ENCODE results near the gene RPLP1.

RPLP1 gene

GRCh38 chr15:69504352-69505040, 51.9 kb downstream of the RPLP1 start:
- no peak for DNase-seq
- peaks cover 13% of the 10 kb centered on the region for H3K27me3 ChIP-seq (ENCODE audit: insufficient read depth, low read length, poor library complexity)

More at GRCh38 chr15:69504352-69505040, 51.9 kb downstream of the RPLP1 start:
- TF ChIP-seq CTCF (IDR thresholded peaks at IDR 0.05; ENCODE audit: borderline replicate concordance, extremely low read depth, low read length, poor library complexity, severe bottlenecking) (no peak), EZH2 (IDR thresholded peaks at IDR 0.05; ENCODE audit: borderline replicate concordance, low read depth, low read length, severe bottlenecking) (no peak)
- no peaks in the 10 kb centered on the region for H3K9me3 ChIP-seq (ENCODE audit: insufficient read depth, low read length, severe bottlenecking)
- H3K36me3 ChIP-seq (ENCODE audit: insufficient read depth, low read length), result no peaks in the 10 kb centered on the region
- H4K20me1 ChIP-seq (ENCODE audit: insufficient read depth, low read length), result no peaks in the 10 kb centered on the region
- no peak overlapping the region for H3K27ac ChIP-seq (ENCODE audit: low read length)
- no peak overlapping the region for H2AFZ ChIP-seq (ENCODE audit: low read depth, low read length)
- no peaks in the 10 kb centered on the region for H3K79me2 ChIP-seq (ENCODE audit: insufficient read depth, low read length)
- H3K4me2 ChIP-seq (ENCODE audit: insufficient read depth, low read length), result no peak overlapping the region
- no peaks in the 10 kb centered on the region for H3K4me1 ChIP-seq (ENCODE audit: insufficient read depth, low read length)
- no peak for ATAC-seq (ENCODE audit: insufficient read depth, low read depth)
- H3K4me3 ChIP-seq (ENCODE audit: low read depth in 1 of 2, low read length in 2 of 2), result no peak overlapping the region
- H3K9ac ChIP-seq (ENCODE audit: low read depth, low read length), result no peak overlapping the region
